TTC549 (cell line): ENCODE data around the gene TBX2.

ENCODE experiments used
- FAIRE-seq: peaks from 2 replicates; lab custom pipeline; 2012; peaks lifted over from hg19 to GRCh38; lab: Jason Lieb, UNC

Gene TBX2

GRCh38 chr17:61454381-61455323 is 55.0 kb downstream of the TBX2 start:
- FAIRE-seq: no peak

- no peak for FAIRE-seq
These were observed 55.8 kb downstream of the TBX2 start for GRCh38 chr17:61455324-61456060.

- no peak for FAIRE-seq
These were observed 56.5 kb downstream of the TBX2 start for GRCh38 chr17:61456061-61456681.

GRCh38 chr17:61456688-61457225 is 57.1 kb downstream of the TBX2 start:
- no peak for FAIRE-seq

DNA sequence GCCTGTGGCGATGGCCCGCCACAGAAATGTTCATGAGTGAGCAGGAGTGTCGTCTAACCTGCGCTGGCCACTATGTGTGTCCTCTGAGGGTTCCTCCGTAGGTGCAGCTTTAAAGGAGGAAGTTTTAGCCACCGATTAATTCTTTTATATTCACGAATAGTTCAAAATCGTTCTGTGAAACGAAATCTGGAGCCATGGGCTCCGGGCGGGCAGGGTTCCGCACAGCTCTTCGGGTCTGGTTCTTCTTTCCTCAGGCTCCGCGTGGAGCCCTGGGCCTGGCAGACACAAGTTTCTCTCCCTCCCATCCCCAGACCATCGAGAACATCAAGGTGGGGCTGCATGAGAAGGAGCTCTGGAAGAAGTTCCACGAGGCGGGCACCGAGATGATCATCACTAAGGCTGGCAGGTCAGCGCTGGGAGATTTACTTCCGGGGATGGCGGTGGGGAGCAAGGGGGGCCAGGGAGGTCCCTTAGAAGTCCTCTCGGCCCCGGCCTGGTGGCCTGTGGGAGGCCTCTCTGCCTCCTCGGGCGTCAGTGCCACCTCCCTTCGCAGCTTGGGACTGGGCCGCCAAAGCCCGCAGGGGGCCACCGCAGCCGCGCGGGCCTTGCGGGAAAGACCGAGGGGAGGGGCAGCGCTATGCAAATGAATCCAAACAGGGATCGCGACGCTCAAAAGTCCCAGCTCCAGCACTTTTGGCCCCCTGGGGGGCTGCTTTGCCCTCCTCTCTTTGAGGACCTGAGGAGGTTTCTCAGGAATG is 57.8 kb downstream of the TBX2 start:
- FAIRE-seq: no peak

DNA sequence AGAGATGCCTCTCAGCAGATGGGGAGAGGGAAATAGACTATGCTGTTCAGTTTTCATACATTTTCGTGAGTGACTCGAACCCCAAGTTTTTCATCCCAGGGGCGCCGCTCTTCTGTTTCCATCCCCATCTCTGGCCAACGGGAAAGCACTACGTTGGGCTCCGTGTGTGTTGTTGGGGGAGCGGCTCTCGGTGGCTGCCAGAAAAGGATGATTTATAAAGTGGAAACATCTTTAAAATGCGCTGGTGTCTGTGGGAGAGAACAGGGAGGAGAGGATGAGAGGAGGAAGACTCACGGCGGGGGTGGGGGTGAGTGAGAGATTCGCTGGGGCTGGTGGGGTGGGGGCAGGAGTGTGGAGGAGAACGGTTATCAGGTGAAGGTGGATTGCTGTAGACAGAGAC is 58.4 kb downstream of the TBX2 start:
- no peak for FAIRE-seq

DNA sequence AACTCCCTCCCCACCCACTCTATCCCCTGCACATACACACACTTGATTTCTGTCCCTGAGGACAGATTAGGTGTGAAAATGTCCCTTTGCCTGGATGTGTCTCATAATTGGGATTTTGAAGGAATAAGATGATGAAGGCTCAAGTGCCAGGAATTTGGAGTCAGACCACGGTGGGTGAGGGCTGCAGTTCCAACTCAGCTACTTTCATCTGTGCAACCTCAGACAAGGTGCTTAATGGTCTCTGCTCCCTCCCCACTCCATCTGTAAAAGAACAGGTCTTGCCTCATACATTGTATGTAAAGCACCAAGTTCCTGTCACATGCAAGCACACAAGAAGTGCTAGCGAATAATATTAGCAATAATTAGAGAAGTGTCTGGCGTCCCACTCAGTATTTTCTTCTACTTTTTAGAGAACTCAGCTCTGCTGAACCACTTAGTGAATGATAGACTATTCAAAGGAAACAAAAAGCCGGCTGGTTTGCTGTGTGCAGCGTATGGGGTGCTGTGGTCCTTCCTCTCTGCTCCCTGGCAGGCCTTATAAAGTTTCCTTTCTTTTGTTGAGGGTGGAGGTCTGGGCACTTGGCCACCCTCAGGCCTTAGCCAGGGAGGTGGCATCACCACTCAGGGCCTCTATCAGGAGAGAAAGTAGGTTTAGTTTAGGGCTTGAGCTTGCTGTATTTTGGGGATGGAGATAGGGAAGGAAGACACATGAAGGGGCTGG is 58.9 kb downstream of the TBX2 start:
- FAIRE-seq: no peak
